Measurements from ENCODE around the gene CDC73. TPM values are rescaled to one million over a fixed set of nuclear protein-coding genes. Genes with fewer than 3 reads are reported as not detected.

Gene CDC73
- total and polyA plus RNA-seq, 4 donors = 5.8 to 20.6 (median 12.6) TPM

DNA sequence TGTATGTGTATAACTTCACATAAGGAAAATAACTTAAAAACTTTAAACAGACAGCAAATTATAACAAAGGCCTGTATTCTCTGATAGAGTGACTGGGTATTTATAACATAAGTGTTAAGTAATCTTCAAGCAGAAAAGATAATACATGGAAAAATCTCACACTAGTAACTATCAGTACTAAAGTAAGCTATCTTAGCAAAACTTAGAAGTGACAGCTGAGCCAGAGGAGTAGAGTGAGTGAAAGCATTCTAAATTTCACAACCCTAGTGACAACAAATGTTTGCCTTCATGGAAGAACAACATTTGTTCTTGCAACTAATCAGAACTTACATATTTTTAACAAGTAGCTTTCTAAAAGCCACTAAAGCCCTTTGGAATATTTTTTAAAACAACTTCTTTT, 139.1 kb downstream of the CDC73 start:
- no peaks in the 10 kb centered on the region for H3K27me3 ChIP-seq (ENCODE audit: control insufficient read depth in 4 of 4, insufficient read depth in 4 of 4, low read length in 3 of 4)
- H3K4me1 ChIP-seq (ENCODE audit: control insufficient read depth in 4 of 4, insufficient read depth in 4 of 4, low read length in 3 of 4) = peaks cover 0 to 1% (median 0%) of the 10 kb centered on the region in 4 donors
- no peak for DNase-seq (ENCODE audit: low spot score)
- peaks cover 0 to 9% (median 2%) of the 10 kb centered on the region in 4 donors for H3K36me3 ChIP-seq (ENCODE audit: control insufficient read depth in 4 of 4, insufficient read depth in 3 of 4, low read depth in 1 of 4, low read length in 3 of 4)
- no peak for TF ChIP-seq FOXA2 (IDR thresholded peaks at IDR 0.05)
- TF ChIP-seq TAF1 (conservative IDR thresholded peaks at IDR 0.05) = no peak
- TF ChIP-seq, protein P1, sequence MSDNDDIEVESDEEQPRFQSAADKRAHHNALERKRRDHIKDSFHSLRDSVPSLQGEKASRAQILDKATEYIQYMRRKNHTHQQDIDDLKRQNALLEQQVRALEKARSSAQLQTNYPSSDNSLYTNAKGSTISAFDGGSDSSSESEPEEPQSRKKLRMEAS (IDR thresholded peaks at IDR 0.05) = no peak
- TF ChIP-seq, protein P2, sequence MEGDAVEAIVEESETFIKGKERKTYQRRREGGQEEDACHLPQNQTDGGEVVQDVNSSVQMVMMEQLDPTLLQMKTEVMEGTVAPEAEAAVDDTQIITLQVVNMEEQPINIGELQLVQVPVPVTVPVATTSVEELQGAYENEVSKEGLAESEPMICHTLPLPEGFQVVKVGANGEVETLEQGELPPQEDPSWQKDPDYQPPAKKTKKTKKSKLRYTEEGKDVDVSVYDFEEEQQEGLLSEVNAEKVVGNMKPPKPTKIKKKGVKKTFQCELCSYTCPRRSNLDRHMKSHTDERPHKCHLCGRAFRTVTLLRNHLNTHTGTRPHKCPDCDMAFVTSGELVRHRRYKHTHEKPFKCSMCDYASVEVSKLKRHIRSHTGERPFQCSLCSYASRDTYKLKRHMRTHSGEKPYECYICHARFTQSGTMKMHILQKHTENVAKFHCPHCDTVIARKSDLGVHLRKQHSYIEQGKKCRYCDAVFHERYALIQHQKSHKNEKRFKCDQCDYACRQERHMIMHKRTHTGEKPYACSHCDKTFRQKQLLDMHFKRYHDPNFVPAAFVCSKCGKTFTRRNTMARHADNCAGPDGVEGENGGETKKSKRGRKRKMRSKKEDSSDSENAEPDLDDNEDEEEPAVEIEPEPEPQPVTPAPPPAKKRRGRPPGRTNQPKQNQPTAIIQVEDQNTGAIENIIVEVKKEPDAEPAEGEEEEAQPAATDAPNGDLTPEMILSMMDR (IDR thresholded peaks at IDR 0.05; ENCODE audit: low read depth, low read length, missing input control) = no peak
- no peak for TF ChIP-seq EGR1 (IDR thresholded peaks at IDR 0.05; ENCODE audit: low read depth in 2 of 2)
- TF ChIP-seq, protein P3, sequence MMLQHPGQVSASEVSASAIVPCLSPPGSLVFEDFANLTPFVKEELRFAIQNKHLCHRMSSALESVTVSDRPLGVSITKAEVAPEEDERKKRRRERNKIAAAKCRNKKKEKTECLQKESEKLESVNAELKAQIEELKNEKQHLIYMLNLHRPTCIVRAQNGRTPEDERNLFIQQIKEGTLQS (IDR thresholded peaks at IDR 0.05) = no peak
- TF ChIP-seq HNF4G (IDR thresholded peaks at IDR 0.05) = no peak
- TF ChIP-seq HNF4A (conservative IDR thresholded peaks at IDR 0.05) = no peak
- TF ChIP-seq, protein P4, sequence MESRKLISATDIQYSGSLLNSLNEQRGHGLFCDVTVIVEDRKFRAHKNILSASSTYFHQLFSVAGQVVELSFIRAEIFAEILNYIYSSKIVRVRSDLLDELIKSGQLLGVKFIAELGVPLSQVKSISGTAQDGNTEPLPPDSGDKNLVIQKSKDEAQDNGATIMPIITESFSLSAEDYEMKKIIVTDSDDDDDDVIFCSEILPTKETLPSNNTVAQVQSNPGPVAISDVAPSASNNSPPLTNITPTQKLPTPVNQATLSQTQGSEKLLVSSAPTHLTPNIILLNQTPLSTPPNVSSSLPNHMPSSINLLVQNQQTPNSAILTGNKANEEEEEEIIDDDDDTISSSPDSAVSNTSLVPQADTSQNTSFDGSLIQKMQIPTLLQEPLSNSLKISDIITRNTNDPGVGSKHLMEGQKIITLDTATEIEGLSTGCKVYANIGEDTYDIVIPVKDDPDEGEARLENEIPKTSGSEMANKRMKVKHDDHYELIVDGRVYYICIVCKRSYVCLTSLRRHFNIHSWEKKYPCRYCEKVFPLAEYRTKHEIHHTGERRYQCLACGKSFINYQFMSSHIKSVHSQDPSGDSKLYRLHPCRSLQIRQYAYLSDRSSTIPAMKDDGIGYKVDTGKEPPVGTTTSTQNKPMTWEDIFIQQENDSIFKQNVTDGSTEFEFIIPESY (IDR thresholded peaks at IDR 0.05) = no peak
- no peak for TF ChIP-seq SP1 (IDR thresholded peaks at IDR 0.05)
- no peak for TF ChIP-seq RXRA (IDR thresholded peaks at IDR 0.05)
- TF ChIP-seq, protein P5, sequence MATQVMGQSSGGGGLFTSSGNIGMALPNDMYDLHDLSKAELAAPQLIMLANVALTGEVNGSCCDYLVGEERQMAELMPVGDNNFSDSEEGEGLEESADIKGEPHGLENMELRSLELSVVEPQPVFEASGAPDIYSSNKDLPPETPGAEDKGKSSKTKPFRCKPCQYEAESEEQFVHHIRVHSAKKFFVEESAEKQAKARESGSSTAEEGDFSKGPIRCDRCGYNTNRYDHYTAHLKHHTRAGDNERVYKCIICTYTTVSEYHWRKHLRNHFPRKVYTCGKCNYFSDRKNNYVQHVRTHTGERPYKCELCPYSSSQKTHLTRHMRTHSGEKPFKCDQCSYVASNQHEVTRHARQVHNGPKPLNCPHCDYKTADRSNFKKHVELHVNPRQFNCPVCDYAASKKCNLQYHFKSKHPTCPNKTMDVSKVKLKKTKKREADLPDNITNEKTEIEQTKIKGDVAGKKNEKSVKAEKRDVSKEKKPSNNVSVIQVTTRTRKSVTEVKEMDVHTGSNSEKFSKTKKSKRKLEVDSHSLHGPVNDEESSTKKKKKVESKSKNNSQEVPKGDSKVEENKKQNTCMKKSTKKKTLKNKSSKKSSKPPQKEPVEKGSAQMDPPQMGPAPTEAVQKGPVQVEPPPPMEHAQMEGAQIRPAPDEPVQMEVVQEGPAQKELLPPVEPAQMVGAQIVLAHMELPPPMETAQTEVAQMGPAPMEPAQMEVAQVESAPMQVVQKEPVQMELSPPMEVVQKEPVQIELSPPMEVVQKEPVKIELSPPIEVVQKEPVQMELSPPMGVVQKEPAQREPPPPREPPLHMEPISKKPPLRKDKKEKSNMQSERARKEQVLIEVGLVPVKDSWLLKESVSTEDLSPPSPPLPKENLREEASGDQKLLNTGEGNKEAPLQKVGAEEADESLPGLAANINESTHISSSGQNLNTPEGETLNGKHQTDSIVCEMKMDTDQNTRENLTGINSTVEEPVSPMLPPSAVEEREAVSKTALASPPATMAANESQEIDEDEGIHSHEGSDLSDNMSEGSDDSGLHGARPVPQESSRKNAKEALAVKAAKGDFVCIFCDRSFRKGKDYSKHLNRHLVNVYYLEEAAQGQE (IDR thresholded peaks at IDR 0.05) = no peak
- no peak for TF ChIP-seq NR2F2 (IDR thresholded peaks at IDR 0.05)
- TF ChIP-seq RAD21 (IDR thresholded peaks at IDR 0.05) = no peak
- TF ChIP-seq FOXA1 (IDR thresholded peaks at IDR 0.05) = no peak
- TF ChIP-seq GABPA (IDR thresholded peaks at IDR 0.05 in 1 of 2, conservative IDR thresholded peaks at IDR 0.05 in 1 of 2) = no peak
- no peak overlapping the region for H3K9ac ChIP-seq (ENCODE audit: low read depth in 1 of 2, low read length in 2 of 2)
- H3K4me3 ChIP-seq (ENCODE audit: low read depth in 1 of 3, low read length in 3 of 3) = no peak overlapping the region
- H3K9me3 ChIP-seq (ENCODE audit: control insufficient read depth in 4 of 4, low read length in 3 of 4) = no peaks in the 10 kb centered on the region
- no peak overlapping the region for H3K27ac ChIP-seq (ENCODE audit: low read depth in 1 of 2, low read length in 2 of 2)

DNA sequence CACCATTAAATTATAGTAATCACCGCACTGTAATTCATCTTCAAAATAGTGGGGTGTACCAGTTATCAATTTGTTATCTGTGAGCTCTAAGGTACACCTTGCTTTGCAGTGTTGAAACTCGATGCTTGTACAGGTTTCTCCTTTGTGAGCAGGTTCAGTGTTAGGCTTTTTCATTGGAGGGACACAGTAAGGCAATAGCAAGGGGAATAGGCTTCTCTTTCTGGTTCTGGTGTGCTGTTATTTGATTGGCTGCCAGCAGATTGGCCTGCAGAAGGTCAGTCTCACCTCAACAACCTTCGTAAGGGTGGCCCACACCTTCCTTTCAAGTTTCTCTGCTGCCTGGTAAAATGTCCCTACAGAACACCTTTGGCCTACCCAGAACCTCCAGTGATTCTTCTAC, 140.8 kb downstream of the CDC73 start:
- H3K9ac ChIP-seq (ENCODE audit: low read depth in 1 of 2, low read length in 2 of 2) = no peak overlapping the region
- DNase-seq (ENCODE audit: low spot score) = no peak
- H3K4me1 ChIP-seq (ENCODE audit: control insufficient read depth in 4 of 4, insufficient read depth in 4 of 4, low read length in 3 of 4) = peaks cover 0 to 1% (median 0%) of the 10 kb centered on the region in 4 donors
- no peaks in the 10 kb centered on the region for H3K27me3 ChIP-seq (ENCODE audit: control insufficient read depth in 4 of 4, insufficient read depth in 4 of 4, low read length in 3 of 4)
- 95% methylated on average over 3 of the region's 3 CpGs for WGBS
- H3K4me3 ChIP-seq (ENCODE audit: low read depth in 1 of 3, low read length in 3 of 3) = no peak overlapping the region
- H3K27ac ChIP-seq (ENCODE audit: low read depth in 1 of 2, low read length in 2 of 2) = no peak overlapping the region
- no peak for TF ChIP-seq HNF4A (conservative IDR thresholded peaks at IDR 0.05)
- no peak for TF ChIP-seq JUND (IDR thresholded peaks at IDR 0.05)
- no peak for TF ChIP-seq SP1 (IDR thresholded peaks at IDR 0.05)
- no peaks in the 10 kb centered on the region for H3K9me3 ChIP-seq (ENCODE audit: control insufficient read depth in 4 of 4, low read length in 3 of 4)
- peaks cover 0 to 9% (median 2%) of the 10 kb centered on the region in 4 donors for H3K36me3 ChIP-seq (ENCODE audit: control insufficient read depth in 4 of 4, insufficient read depth in 3 of 4, low read depth in 1 of 4, low read length in 3 of 4)
